Caco-2 (cell line): ENCODE data around the gene NMT2. TPM values are rescaled to one million over a fixed set of nuclear protein-coding genes. Genes with fewer than 3 reads are reported as not detected.
A peak's percentile ranks its signal among the peaks of the same experiment; 100 is the strongest.

Experiments
- BruUV-seq: library from RNA; stranded (reverse); fragments of 400-500 nt; replicated peaks from 2 replicates; lab custom pipeline; 2021; lab: Mats Ljungman, UMichigan
- CTCF ChIA-PET: fragments of 300-600 bp; sonication (Branson Sonifier 250); formaldehyde crosslinking; loops from one replicate; lab custom pipeline; 2022; ENCODE audit warnings: antibody characterized with exemption; lab: Charles Lee
- POLR2A ChIA-PET: fragments of 300-600 bp; sonication (Branson Sonifier 250); formaldehyde crosslinking; loops from one replicate; lab custom pipeline; 2022; ENCODE audit warnings: antibody characterized with exemption; lab: Charles Lee
- DNase-seq, 2 experiments: peaks; one replicate each; pipeline versions ENCODE4 v3.0.0 to v3.0.0-alpha.2; 2020 to 2022
- H3K27me3 ChIP-seq: replicated peaks from 2 replicates; pipeline ENCODE4 v1.6.0; 2011; ENCODE audit warnings: low read length; ENCODE audit not compliant: control insufficient read depth, insufficient read depth
- H3K36me3 ChIP-seq: 2 replicates; pipeline ENCODE4 v1.5.1; 2011; ENCODE audit warnings: low read length; ENCODE audit not compliant: control insufficient read depth, insufficient read depth
- H3K4me1 ChIP-seq: fragments of 250-450 bp; sonication (Bioruptor Pico); 2 replicates; pipeline ENCODE4 v1.5.1; 2020; ENCODE audit warnings: mild to moderate bottlenecking
- H3K4me3 ChIP-seq: 2 replicates; pipeline ENCODE4 v1.5.1; 2011; ENCODE audit warnings: low read depth, mild to moderate bottlenecking, control low read depth, low read length
- H3K9me3 ChIP-seq: fragments of 250-450 bp; sonication (Bioruptor Pico); 2 replicates; pipeline ENCODE4 v1.5.1; 2020; ENCODE audit warnings: mild to moderate bottlenecking, moderate library complexity
- H3K27ac Mint-ChIP-seq: one replicate; pipeline ENCODE4 v1.8.0; 2022; ENCODE audit warnings: mixed read lengths; ENCODE audit not compliant: unreplicated experiment
- H3K27me3 Mint-ChIP-seq: one replicate; pipeline ENCODE4 v1.8.0; 2022; ENCODE audit warnings: mixed read lengths; ENCODE audit not compliant: insufficient read depth, unreplicated experiment
- H3K36me3 Mint-ChIP-seq: one replicate; pipeline ENCODE4 v1.8.0; 2022; ENCODE audit warnings: mild to moderate bottlenecking, mixed read lengths; ENCODE audit not compliant: insufficient read depth, unreplicated experiment
- H3K4me1 Mint-ChIP-seq: one replicate; pipeline ENCODE4 v1.8.0; 2022; ENCODE audit warnings: low read depth, mixed read lengths; ENCODE audit not compliant: unreplicated experiment
- H3K4me3 Mint-ChIP-seq: one replicate; pipeline ENCODE4 v1.8.0; 2022; ENCODE audit warnings: mild to moderate bottlenecking, moderate library complexity, mixed read lengths; ENCODE audit not compliant: unreplicated experiment
- H3K9me3 Mint-ChIP-seq: one replicate; pipeline ENCODE4 v1.8.0; 2022; ENCODE audit warnings: mixed read lengths; ENCODE audit not compliant: unreplicated experiment
- intact Hi-C: fragments of 100-400 bp; cut with micrococcal nuclease; formaldehyde crosslinking; loops from one replicate; pipeline ENCODE4 v1.10.0; 2022; ENCODE audit not compliant: unreplicated experiment
- total RNA-seq: library from RNA; stranded (reverse); gene quantifications from 2 replicates; pipeline ENCODE4 v1.2.3, GENCODE V29; 2022
- TF ChIP-seq, protein P1 (sequence below), 2 experiments: fragments of 200-600 bp in 1 of 2; IDR thresholded peaks; 1 replicate in 1 of 2; 2 replicates in 1 of 2; pipeline versions ENCODE4 v1.5.1 to v1.8.0; 2011 to 2022; ENCODE audit warnings: antibody characterized with exemption in 1 of 2, control low read depth in 1 of 2, inconsistent platforms in 1 of 2, low read depth in 1 of 2, low read length in 1 of 2, mild to moderate bottlenecking in 1 of 2, moderate library complexity in 1 of 2; ENCODE audit not compliant: insufficient read depth in 1 of 2, severe bottlenecking in 1 of 2, unreplicated experiment in 1 of 2

The NMT2 gene
- total RNA-seq, 1 experiment from 2014 or later: 28.1 TPM

DNA sequence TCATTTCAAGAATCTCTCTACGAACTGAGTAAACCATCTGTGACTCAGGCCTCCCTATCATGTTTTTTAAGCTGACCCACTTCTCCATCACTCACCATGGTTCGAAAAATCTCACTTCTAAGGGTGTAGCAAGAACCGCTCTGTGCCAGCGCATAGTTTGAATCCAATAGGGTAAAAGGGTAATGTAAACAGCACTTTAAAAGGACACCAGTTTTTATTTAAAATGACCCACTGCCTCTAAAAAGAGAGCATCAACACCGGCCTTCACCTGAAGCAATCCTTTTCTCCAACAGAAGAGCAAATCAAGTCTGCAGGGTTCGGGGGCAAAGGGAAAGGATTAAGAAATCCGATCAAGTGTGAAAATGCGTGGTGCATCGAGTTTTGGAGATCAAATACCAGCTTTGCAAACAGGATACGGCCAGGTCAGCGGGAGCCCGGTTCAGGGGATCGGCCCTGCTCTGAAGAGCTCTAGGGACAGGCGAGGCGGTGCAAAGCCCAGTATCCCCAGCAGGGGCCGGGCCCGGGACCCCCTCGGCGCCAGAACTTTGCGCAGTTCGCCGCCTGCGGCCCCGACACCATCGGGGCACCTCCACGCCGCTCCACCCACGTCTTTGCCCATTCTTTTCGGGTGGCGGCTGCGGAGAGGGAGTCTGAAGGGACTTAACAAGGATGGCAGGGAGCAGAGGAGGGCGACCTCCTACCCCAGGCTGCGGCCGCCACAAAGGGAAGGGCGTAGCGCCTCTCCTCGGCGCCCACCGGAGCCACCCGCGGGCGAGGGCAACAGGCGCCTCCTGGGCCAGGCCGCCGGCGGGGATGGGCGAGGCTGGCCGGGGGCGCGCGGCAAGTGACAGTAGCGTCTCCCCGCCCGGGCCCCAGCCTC, 842 bp downstream of the NMT2 start:
- ChIA-PET CTCF (interaction anchor here (0.6 to 1.9 kb wide), 12 partner anchors 7 to 213 kb away, joined by 3 to 6 read pairs (median 4); partner anchors contain the start of genes DCLRE1C and FAM171A1), POLR2A (interaction anchor here (0.6 to 1.7 kb wide), 4 partner anchors 15 to 298 kb away, joined by 3 to 12 read pairs (median 5); partner anchors contain the start of gene SUV39H2)
- Mint-ChIP-seq H3K9me3 (no peaks in the 10 kb centered on the region), H3K4me3 (peak overlapping the region; percentile 80), H3K27me3 (no peaks in the 10 kb centered on the region), H3K36me3 (peaks cover 5% of the 10 kb centered on the region), H3K4me1 (peaks cover 6% of the 10 kb centered on the region), H3K27ac (peak overlapping the region; percentile 79)
- intact Hi-C loops: loop anchor here (1.0 to 5.0 kb wide), 6 partner anchors 15 to 205 kb away; partner anchors contain the start of gene FAM171A1
- peak; percentile 77 to 89 for DNase-seq
- Histone ChIP-seq H3K4me1 (peaks cover 5% of the 10 kb centered on the region; the same call in 1 of the 2 replicates), H3K9me3 (no peaks in the 10 kb centered on the region), H3K27me3 (no peaks in the 10 kb centered on the region), H3K4me3 (peak overlapping the region; percentile 85), H3K36me3 (no peaks in the 10 kb centered on the region)
- TF ChIP-seq, protein P1, sequence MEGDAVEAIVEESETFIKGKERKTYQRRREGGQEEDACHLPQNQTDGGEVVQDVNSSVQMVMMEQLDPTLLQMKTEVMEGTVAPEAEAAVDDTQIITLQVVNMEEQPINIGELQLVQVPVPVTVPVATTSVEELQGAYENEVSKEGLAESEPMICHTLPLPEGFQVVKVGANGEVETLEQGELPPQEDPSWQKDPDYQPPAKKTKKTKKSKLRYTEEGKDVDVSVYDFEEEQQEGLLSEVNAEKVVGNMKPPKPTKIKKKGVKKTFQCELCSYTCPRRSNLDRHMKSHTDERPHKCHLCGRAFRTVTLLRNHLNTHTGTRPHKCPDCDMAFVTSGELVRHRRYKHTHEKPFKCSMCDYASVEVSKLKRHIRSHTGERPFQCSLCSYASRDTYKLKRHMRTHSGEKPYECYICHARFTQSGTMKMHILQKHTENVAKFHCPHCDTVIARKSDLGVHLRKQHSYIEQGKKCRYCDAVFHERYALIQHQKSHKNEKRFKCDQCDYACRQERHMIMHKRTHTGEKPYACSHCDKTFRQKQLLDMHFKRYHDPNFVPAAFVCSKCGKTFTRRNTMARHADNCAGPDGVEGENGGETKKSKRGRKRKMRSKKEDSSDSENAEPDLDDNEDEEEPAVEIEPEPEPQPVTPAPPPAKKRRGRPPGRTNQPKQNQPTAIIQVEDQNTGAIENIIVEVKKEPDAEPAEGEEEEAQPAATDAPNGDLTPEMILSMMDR (IDR thresholded peaks at IDR 0.05; ENCODE audit: insufficient read depth in 1 of 2, low read depth in 1 of 2, low read length in 1 of 2, severe bottlenecking in 1 of 2, unreplicated experiment in 1 of 2): peak; percentile 83 to 85
- no TSS peak for BruUV-seq

DNA sequence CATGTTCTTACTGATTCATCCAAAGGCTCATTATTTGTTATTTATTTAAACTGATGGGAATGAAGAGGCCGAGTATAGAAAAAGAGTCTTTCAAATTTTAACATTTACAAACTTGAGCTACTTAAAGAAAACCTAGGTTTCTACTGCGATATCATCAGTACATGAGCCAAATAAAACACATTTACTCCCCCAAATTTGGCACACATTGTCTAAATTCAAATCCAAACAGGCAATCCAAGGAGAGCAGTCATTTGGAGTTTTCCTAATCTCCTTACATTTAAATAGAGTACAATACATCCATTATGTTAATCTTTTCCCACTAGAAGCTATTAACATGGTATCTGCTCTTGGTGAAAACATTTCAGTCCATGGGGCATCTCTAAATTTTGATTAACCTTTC, 2.2 kb downstream of the NMT2 start:
- intact Hi-C loops: loop anchor here (5.0 kb wide), 2 partner anchors 59 to 206 kb away; partner anchors contain the start of gene FAM171A1
- H3K4me3 Mint-ChIP-seq: peak overlapping the region; percentile 80
- POLR2A ChIA-PET: no interaction called here
- CTCF ChIA-PET: interaction anchor here (0.9 to 1.4 kb wide), 2 partner anchors 11 to 83 kb away, joined by 3 read pairs; no protein-coding TSS in a partner anchor
- no peaks in the 10 kb centered on the region for H3K27me3 Mint-ChIP-seq
- no TSS peak for BruUV-seq
- H3K9me3 Mint-ChIP-seq: no peaks in the 10 kb centered on the region
- Histone ChIP-seq H3K36me3 (no peaks in the 10 kb centered on the region), H3K9me3 (no peaks in the 10 kb centered on the region), H3K4me3 (no peak overlapping the region), H3K4me1 (peaks cover 5% of the 10 kb centered on the region; the same call in 1 of the 2 replicates), H3K27me3 (no peaks in the 10 kb centered on the region)
- H3K27ac Mint-ChIP-seq: no peak overlapping the region
- peaks cover 5% of the 10 kb centered on the region for H3K36me3 Mint-ChIP-seq
- DNase-seq: no peak
- TF ChIP-seq, protein P1 (IDR thresholded peaks at IDR 0.05; ENCODE audit: insufficient read depth in 1 of 2, low read depth in 1 of 2, low read length in 1 of 2, severe bottlenecking in 1 of 2, unreplicated experiment in 1 of 2): no peak
- H3K4me1 Mint-ChIP-seq: peaks cover 6% of the 10 kb centered on the region

DNA sequence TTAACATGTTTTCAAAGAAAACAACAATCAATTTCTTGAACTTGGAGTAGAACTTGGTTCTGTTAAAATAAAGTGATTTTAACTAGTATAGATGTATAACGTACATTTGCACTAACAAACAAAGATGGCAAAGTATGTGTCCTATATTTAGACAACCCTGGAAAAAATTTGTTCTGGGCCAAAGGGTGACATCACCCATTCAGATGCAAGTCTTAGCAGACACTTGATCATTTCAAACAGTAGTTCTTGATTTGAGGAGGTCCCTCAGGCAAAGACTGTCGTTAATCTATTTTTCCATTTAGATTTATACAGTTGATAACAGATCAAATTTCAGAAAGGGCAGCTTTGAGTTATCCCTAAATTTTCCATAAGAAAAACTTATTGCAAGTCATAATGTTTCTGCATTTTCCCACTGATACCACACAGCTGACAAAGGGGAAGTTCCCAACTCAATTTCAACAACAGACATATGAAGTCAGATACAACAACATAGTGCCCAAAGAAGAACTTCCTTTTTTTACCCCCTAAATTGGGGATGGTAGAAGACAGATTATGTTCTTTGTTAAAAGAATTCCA, 5.2 kb downstream of the NMT2 start:
- POLR2A ChIA-PET: no interaction called here
- H3K36me3 ChIP-seq: no peaks in the 10 kb centered on the region
- no peak overlapping the region for H3K4me3 Mint-ChIP-seq
- BruUV-seq: no TSS peak
- no peaks in the 10 kb centered on the region for H3K27me3 Mint-ChIP-seq
- no peaks in the 10 kb centered on the region for H3K9me3 Mint-ChIP-seq
- no peak overlapping the region for H3K27ac Mint-ChIP-seq
- intact Hi-C loops: no loop called here
- no peak overlapping the region for H3K4me3 ChIP-seq
- TF ChIP-seq, protein P1 (IDR thresholded peaks at IDR 0.05; ENCODE audit: insufficient read depth in 1 of 2, low read depth in 1 of 2, low read length in 1 of 2, severe bottlenecking in 1 of 2, unreplicated experiment in 1 of 2): no peak
- no peaks in the 10 kb centered on the region for H3K4me1 ChIP-seq
- no peaks in the 10 kb centered on the region for H3K4me1 Mint-ChIP-seq
- no peak for DNase-seq
- H3K36me3 Mint-ChIP-seq: peaks cover 5% of the 10 kb centered on the region
- CTCF ChIA-PET: interaction anchor here (0.6 kb wide), 1 partner anchor 1846 kb away, joined by 4 read pairs; no protein-coding TSS in a partner anchor
- H3K27me3 ChIP-seq: no peaks in the 10 kb centered on the region
- no peaks in the 10 kb centered on the region for H3K9me3 ChIP-seq
